Calu3 (cell line): ENCODE results near the gene STMND1. TPM values are rescaled to one million over a fixed set of nuclear protein-coding genes. Genes with fewer than 3 reads are reported as not detected.

Experiments used
- BruUV-seq: library from RNA; stranded (reverse); fragments of 400-500 nt; replicated peaks from 2 replicates; lab custom pipeline; 2021; lab: Mats Ljungman, UMichigan
- CTCF ChIA-PET: fragments of 300-600 bp; sonication (Branson Sonifier 250); formaldehyde crosslinking; loops from one replicate; lab custom pipeline; 2022; ENCODE audit warnings: antibody characterized with exemption; lab: Charles Lee
- DNase-seq: peaks from one replicate; pipeline ENCODE4 v3.0.0; 2022
- H3K27ac Mint-ChIP-seq: one replicate; pipeline ENCODE4 v1.8.0; 2022; ENCODE audit warnings: mixed read lengths; ENCODE audit not compliant: unreplicated experiment
- H3K27me3 Mint-ChIP-seq: one replicate; pipeline ENCODE4 v1.8.0; 2022; ENCODE audit warnings: mixed read lengths; ENCODE audit not compliant: unreplicated experiment
- H3K36me3 Mint-ChIP-seq: one replicate; pipeline ENCODE4 v1.8.0; 2022; ENCODE audit warnings: mild to moderate bottlenecking, moderate library complexity, mixed read lengths; ENCODE audit not compliant: insufficient read depth, unreplicated experiment
- H3K4me1 Mint-ChIP-seq: one replicate; pipeline ENCODE4 v1.8.0; 2022; ENCODE audit warnings: mild to moderate bottlenecking, low read depth, mixed read lengths; ENCODE audit not compliant: unreplicated experiment
- H3K4me3 Mint-ChIP-seq: one replicate; pipeline ENCODE4 v1.8.0; 2022; ENCODE audit warnings: mild to moderate bottlenecking, low read depth, moderate library complexity, mixed read lengths; ENCODE audit not compliant: unreplicated experiment
- H3K9me3 Mint-ChIP-seq: one replicate; pipeline ENCODE4 v1.8.0; 2022; ENCODE audit warnings: low read depth, mixed read lengths; ENCODE audit not compliant: unreplicated experiment
- CTCF ChIP-seq: fragments of 200-600 bp; IDR thresholded peaks from one replicate; pipeline ENCODE4 v1.8.0; 2022; ENCODE audit warnings: antibody characterized with exemption; ENCODE audit not compliant: unreplicated experiment
- intact Hi-C: fragments of 100-400 bp; cut with micrococcal nuclease; formaldehyde crosslinking; loops from one replicate; pipeline ENCODE4 v1.10.0; 2022; ENCODE audit not compliant: unreplicated experiment
- total RNA-seq: library from RNA; stranded (reverse); gene quantifications from 2 replicates; pipeline ENCODE4 v1.2.3, GENCODE V29; 2022

Gene STMND1
- total RNA-seq, 1 experiment from 2014 or later = 0.68 TPM

GRCh38 chr6:17172836-17173470, 71.1 kb downstream of the STMND1 start:
- Mint-ChIP-seq H3K4me1 (no peaks in the 10 kb centered on the region), H3K9me3 (no peaks in the 10 kb centered on the region), H3K4me3 (no peak overlapping the region), H3K27me3 (no peaks in the 10 kb centered on the region), H3K27ac (no peak overlapping the region), H3K36me3 (no peaks in the 10 kb centered on the region)
- no TSS peak for BruUV-seq
- CTCF ChIA-PET = interaction anchor here (0.6 kb wide), 1 partner anchor 9 kb away, joined by 4 read pairs; no protein-coding TSS in a partner anchor
- intact Hi-C loops = no loop called here
- no peak for DNase-seq
- TF ChIP-seq CTCF = no peak

GRCh38 chr6:17178326-17178725, 76.5 kb downstream of the STMND1 start:
- intact Hi-C loops = no loop called here
- Mint-ChIP-seq H3K9me3 (no peaks in the 10 kb centered on the region), H3K36me3 (no peaks in the 10 kb centered on the region), H3K4me1 (no peaks in the 10 kb centered on the region), H3K27ac (no peak overlapping the region), H3K27me3 (no peaks in the 10 kb centered on the region), H3K4me3 (no peak overlapping the region)
- DNase-seq = no peak
- no TSS peak for BruUV-seq
- CTCF ChIA-PET = no interaction called here
- no peak for TF ChIP-seq CTCF

- DNase-seq = no peak
- H3K27ac Mint-ChIP-seq = no peak overlapping the region
- TF ChIP-seq CTCF = no peak
- no TSS peak for BruUV-seq
- no peaks in the 10 kb centered on the region for H3K9me3 Mint-ChIP-seq
- no peaks in the 10 kb centered on the region for H3K27me3 Mint-ChIP-seq
- no peaks in the 10 kb centered on the region for H3K36me3 Mint-ChIP-seq
- intact Hi-C loops = no loop called here
- CTCF ChIA-PET = no interaction called here
- no peak overlapping the region for H3K4me3 Mint-ChIP-seq
- H3K4me1 Mint-ChIP-seq = no peaks in the 10 kb centered on the region
Observed at GRCh38 chr6:17178754-17179529, 77.1 kb downstream of the STMND1 start.

GRCh38 chr6:17179530-17180073, 77.8 kb downstream of the STMND1 start:
- Mint-ChIP-seq H3K36me3 (no peaks in the 10 kb centered on the region), H3K4me3 (no peak overlapping the region), H3K27ac (no peak overlapping the region), H3K9me3 (no peaks in the 10 kb centered on the region), H3K4me1 (no peaks in the 10 kb centered on the region), H3K27me3 (no peaks in the 10 kb centered on the region)
- intact Hi-C loops = no loop called here
- CTCF ChIA-PET = interaction anchor here (0.5 kb wide), 1 partner anchor 28 kb away, joined by 3 read pairs; no protein-coding TSS in a partner anchor
- no peak for TF ChIP-seq CTCF
- BruUV-seq = no TSS peak
- no peak for DNase-seq

Other genes starting within 250 kb of the STMND1 start
- 0.47 and 1.1 TPM in 2 replicates for gene RBM24, start 179.3 kb downstream of the STMND1 start, total RNA-seq